ENCODE measurements around the gene PRR23E.

DNA sequence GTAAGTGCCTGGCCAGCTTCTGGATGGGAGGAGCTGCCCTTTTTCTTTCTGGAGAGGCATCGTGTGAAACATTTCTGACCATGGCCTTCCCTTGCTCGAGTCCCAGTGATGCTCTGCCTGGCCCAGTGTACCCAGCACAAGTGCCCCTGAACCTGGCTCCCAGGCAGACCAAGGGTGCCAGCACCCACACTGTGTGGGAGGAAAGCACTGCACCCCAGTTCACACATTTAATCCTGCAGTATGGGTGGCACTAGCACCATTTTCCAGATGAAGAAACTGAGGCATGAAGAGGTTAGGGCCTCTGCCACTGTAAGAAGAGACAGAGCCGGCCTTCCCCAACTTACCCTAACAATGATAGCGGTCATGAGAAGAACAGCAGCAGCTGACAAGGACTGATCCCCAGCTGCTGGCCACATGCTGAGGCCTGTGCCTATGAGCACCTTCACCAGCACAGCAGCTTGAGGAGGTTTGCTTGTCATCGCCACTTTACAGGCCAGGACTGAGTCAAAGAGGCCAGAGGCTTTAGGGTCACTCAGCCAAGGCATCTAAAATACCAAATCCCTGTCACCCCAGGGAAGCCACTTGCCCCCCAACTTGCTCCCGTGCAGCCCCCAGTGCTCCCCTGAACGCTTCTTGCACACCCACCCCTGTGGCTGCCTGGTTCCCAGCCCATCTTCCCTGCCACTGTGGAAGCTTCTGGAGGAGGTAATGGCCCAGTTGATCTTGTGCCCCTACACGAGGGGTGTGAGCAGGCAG, 15.0 kb downstream of the PRR23E start:
- TF ChIP-seq, protein P1, sequence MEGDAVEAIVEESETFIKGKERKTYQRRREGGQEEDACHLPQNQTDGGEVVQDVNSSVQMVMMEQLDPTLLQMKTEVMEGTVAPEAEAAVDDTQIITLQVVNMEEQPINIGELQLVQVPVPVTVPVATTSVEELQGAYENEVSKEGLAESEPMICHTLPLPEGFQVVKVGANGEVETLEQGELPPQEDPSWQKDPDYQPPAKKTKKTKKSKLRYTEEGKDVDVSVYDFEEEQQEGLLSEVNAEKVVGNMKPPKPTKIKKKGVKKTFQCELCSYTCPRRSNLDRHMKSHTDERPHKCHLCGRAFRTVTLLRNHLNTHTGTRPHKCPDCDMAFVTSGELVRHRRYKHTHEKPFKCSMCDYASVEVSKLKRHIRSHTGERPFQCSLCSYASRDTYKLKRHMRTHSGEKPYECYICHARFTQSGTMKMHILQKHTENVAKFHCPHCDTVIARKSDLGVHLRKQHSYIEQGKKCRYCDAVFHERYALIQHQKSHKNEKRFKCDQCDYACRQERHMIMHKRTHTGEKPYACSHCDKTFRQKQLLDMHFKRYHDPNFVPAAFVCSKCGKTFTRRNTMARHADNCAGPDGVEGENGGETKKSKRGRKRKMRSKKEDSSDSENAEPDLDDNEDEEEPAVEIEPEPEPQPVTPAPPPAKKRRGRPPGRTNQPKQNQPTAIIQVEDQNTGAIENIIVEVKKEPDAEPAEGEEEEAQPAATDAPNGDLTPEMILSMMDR (IDR thresholded peaks at IDR 0.05) = no peak
- no peak for TF ChIP-seq POLR2A (IDR thresholded peaks at IDR 0.05)
